ENCODE measurements around the gene PKHD1.

Gene PKHD1

GRCh38 chr6:52042141-52042885, 45.1 kb downstream of the PKHD1 start:
- DNase-seq (ENCODE audit: low spot score) (no peak), ATAC-seq (ENCODE audit: low read depth) (no peak)
- no peak overlapping the region for H3K27ac ChIP-seq (ENCODE audit: poor library complexity, severe bottlenecking)
- H3K27me3 ChIP-seq (ENCODE audit: insufficient read depth, poor library complexity, severe bottlenecking): peaks cover 11% of the 10 kb centered on the region
- H3K9me3 ChIP-seq (ENCODE audit: severe bottlenecking): no peaks in the 10 kb centered on the region
- H3K4me1 ChIP-seq (ENCODE audit: insufficient read depth, poor library complexity, severe bottlenecking): no peaks in the 10 kb centered on the region
- TF ChIP-seq CTCF (IDR thresholded peaks at IDR 0.05; ENCODE audit: poor library complexity, severe bottlenecking): no peak
- H3K36me3 ChIP-seq (ENCODE audit: low read depth): no peaks in the 10 kb centered on the region
- H3K4me3 ChIP-seq (ENCODE audit: severe bottlenecking): no peak overlapping the region

GRCh38 chr6:52041134-52041533, 46.3 kb downstream of the PKHD1 start:
- Histone ChIP-seq H3K4me1 (ENCODE audit: insufficient read depth, poor library complexity, severe bottlenecking) (no peaks in the 10 kb centered on the region), H3K4me3 (ENCODE audit: severe bottlenecking) (no peak overlapping the region), H3K36me3 (ENCODE audit: low read depth) (no peaks in the 10 kb centered on the region), H3K27ac (ENCODE audit: poor library complexity, severe bottlenecking) (no peak overlapping the region), H3K27me3 (ENCODE audit: insufficient read depth, poor library complexity, severe bottlenecking) (peaks cover 11% of the 10 kb centered on the region), H3K9me3 (ENCODE audit: severe bottlenecking) (no peaks in the 10 kb centered on the region)
- DNase-seq (ENCODE audit: low spot score) (no peak), ATAC-seq (ENCODE audit: low read depth) (no peak)
- TF ChIP-seq CTCF (IDR thresholded peaks at IDR 0.05; ENCODE audit: poor library complexity, severe bottlenecking): no peak

DNA sequence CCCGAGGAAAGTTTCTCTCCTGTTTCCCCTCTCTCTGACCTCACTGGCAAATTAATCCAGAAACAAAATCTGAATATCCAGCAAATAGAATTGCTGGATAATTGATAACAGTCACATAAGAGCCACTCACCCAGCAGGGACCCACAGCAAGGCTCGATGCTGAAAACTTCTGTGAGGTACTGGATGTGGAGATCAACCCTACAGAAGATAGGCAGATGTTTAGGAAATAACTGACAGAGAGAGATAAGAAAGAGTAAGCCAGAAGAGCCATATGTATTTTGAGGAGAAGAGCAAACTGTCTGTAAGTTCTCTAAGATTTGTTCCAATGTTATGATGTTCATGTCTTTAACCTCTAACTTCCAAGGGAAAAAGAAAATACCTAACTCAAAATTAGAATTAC, 59.7 kb downstream of the PKHD1 start:
- no peak for TF ChIP-seq CTCF (IDR thresholded peaks at IDR 0.05; ENCODE audit: poor library complexity, severe bottlenecking)
- ATAC-seq (ENCODE audit: low read depth) (no peak), DNase-seq (ENCODE audit: low spot score) (no peak)
- Histone ChIP-seq H3K27ac (ENCODE audit: poor library complexity, severe bottlenecking) (no peak overlapping the region), H3K4me1 (ENCODE audit: insufficient read depth, poor library complexity, severe bottlenecking) (no peaks in the 10 kb centered on the region), H3K27me3 (ENCODE audit: insufficient read depth, poor library complexity, severe bottlenecking) (no peaks in the 10 kb centered on the region), H3K4me3 (ENCODE audit: severe bottlenecking) (no peak overlapping the region), H3K9me3 (ENCODE audit: severe bottlenecking) (no peaks in the 10 kb centered on the region), H3K36me3 (ENCODE audit: low read depth) (no peaks in the 10 kb centered on the region)

- ATAC-seq (ENCODE audit: low read depth) (no peak), DNase-seq (ENCODE audit: low spot score) (no peak)
- Histone ChIP-seq H3K4me1 (ENCODE audit: insufficient read depth, poor library complexity, severe bottlenecking) (no peaks in the 10 kb centered on the region), H3K36me3 (ENCODE audit: low read depth) (no peaks in the 10 kb centered on the region), H3K27ac (ENCODE audit: poor library complexity, severe bottlenecking) (no peak overlapping the region), H3K27me3 (ENCODE audit: insufficient read depth, poor library complexity, severe bottlenecking) (peaks cover 4% of the 10 kb centered on the region), H3K9me3 (ENCODE audit: severe bottlenecking) (no peaks in the 10 kb centered on the region), H3K4me3 (ENCODE audit: severe bottlenecking) (no peak overlapping the region)
- TF ChIP-seq CTCF (IDR thresholded peaks at IDR 0.05; ENCODE audit: poor library complexity, severe bottlenecking): no peak
These were observed 62.9 kb downstream of the PKHD1 start for GRCh38 chr6:52024451-52025068.

DNA sequence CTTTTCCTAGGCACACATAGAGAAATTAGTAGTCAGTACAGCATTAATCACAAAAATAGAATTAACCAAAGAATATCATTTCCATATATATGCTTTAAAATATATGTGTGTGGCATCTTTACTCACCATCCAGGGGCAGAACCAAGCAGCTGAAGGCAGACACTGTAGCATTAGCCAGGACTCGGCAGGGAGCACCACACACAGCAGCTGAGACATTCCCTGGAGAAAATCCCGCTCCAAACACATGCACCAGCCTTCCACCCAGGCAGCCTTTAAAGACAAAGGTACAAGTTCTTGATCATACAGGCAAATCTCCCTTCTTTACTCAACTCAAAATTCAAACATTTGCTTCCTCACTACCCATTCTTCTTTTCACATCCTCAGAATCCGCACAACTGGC, 64.7 kb downstream of the PKHD1 start:
- Histone ChIP-seq H3K36me3 (ENCODE audit: low read depth) (no peaks in the 10 kb centered on the region), H3K27ac (ENCODE audit: poor library complexity, severe bottlenecking) (no peak overlapping the region), H3K9me3 (ENCODE audit: severe bottlenecking) (no peaks in the 10 kb centered on the region), H3K4me3 (ENCODE audit: severe bottlenecking) (no peak overlapping the region), H3K4me1 (ENCODE audit: insufficient read depth, poor library complexity, severe bottlenecking) (no peaks in the 10 kb centered on the region), H3K27me3 (ENCODE audit: insufficient read depth, poor library complexity, severe bottlenecking) (peaks cover 4% of the 10 kb centered on the region)
- ATAC-seq (ENCODE audit: low read depth): no peak
- no peak for DNase-seq (ENCODE audit: low spot score)
- no peak for TF ChIP-seq CTCF (IDR thresholded peaks at IDR 0.05; ENCODE audit: poor library complexity, severe bottlenecking)
